SK-N-SH (cell line): Measurements from ENCODE around the gene MMP14. TPM values are rescaled to one million over a fixed set of nuclear protein-coding genes. Genes with fewer than 3 reads are reported as not detected.

Experiments used
- CTCF ChIA-PET: fragments of 300-600, 350-600 bp; formaldehyde crosslinking; extraction: SDS; loops from one replicate; lab custom pipeline; 2021; lab: Yijun Ruan, JAX
- POLR2A ChIA-PET: fragments of 350-600 bp; sonication (Branson Sonifier 250); formaldehyde crosslinking; extraction: SDS; loops from one replicate; lab custom pipeline; 2020; ENCODE audit warnings: antibody characterized with exemption, inconsistent platforms; lab: Yijun Ruan, JAX
- DNase-seq: peaks from one replicate; pipeline ENCODE4 v3.0.0; 2012
- H2AFZ ChIP-seq: fragments of 200-600 bp; sonication (generic); 2 replicates; pipeline ENCODE4 v1.8.1; 2016; ENCODE audit warnings: antibody characterized with exemption, mild to moderate bottlenecking, low read depth
- H3F3A ChIP-seq: fragments of 200-600 bp; sonication (generic); replicated peaks from 2 replicates; pipeline ENCODE3; 2016; ENCODE audit warnings: antibody characterized with exemption, mild to moderate bottlenecking; ENCODE audit not compliant: insufficient read depth
- H3K27ac ChIP-seq, 2 experiments: fragments of 200-500 bp in 1 of 2; fragments of 200-600 bp in 1 of 2; sonication (Bioruptor generic) in 1 of 2; sonication (generic), shearing (Covaris generic) in 1 of 2; 2 replicates each; pipeline versions ENCODE4 v1.5.1 to v1.6.1; 2014 to 2016; ENCODE audit warnings: low read depth in 2 of 2, inconsistent platforms in 1 of 2, low read length in 1 of 2, mild to moderate bottlenecking in 1 of 2, mixed read lengths in 1 of 2
- H3K27me3 ChIP-seq: fragments of 200-600 bp; sonication (generic), shearing (Covaris generic); 2 replicates; pipeline ENCODE4 v1.6.1; 2016; ENCODE audit warnings: mixed run types; ENCODE audit not compliant: insufficient read depth
- H3K36me3 ChIP-seq, 2 experiments: fragments of 200-500 bp in 1 of 2; fragments of 200-600 bp in 1 of 2; sonication (Bioruptor generic) in 1 of 2; sonication (generic) in 1 of 2; replicated peaks in 1 of 2; 2 replicates each; pipeline versions ENCODE3 to v1.5.1; 2014 to 2016; ENCODE audit warnings: low read length in 1 of 2, mild to moderate bottlenecking in 1 of 2; ENCODE audit not compliant: insufficient read depth in 2 of 2, control insufficient read depth in 1 of 2
- H3K4me1 ChIP-seq, 2 experiments: fragments of 200-500 bp in 1 of 2; fragments of 200-600 bp in 1 of 2; sonication (Bioruptor generic) in 1 of 2; sonication (generic), shearing (Covaris generic) in 1 of 2; 2 replicates each; pipeline versions ENCODE4 v1.5.1 to v1.6.1; 2014 to 2016; ENCODE audit warnings: low read depth in 1 of 2, low read length in 1 of 2, mixed run types in 1 of 2; ENCODE audit not compliant: insufficient read depth in 2 of 2, control insufficient read depth in 1 of 2
- H3K4me2 ChIP-seq: fragments of 200-600 bp; sonication (generic), shearing (Covaris generic); 2 replicates; pipeline ENCODE4 v1.6.1; 2017; ENCODE audit warnings: mixed run types
- H3K4me3 ChIP-seq, 2 experiments: fragments of 200-500 bp in 1 of 2; fragments of 200-600 bp in 1 of 2; sonication (Bioruptor generic) in 1 of 2; sonication (generic), shearing (Covaris generic) in 1 of 2; 2 replicates each; pipeline versions ENCODE4 v1.5.1 to v1.8.1; 2014 to 2016; ENCODE audit warnings: low read depth in 2 of 2, inconsistent platforms in 1 of 2, low read length in 1 of 2, mild to moderate bottlenecking in 1 of 2, mixed read lengths in 1 of 2, moderate library complexity in 1 of 2
- H3K79me2 ChIP-seq: fragments of 200-600 bp; sonication (generic); 2 replicates; pipeline ENCODE4 v1.8.1; 2017; ENCODE audit warnings: mild to moderate bottlenecking; ENCODE audit not compliant: insufficient read depth
- H3K9ac ChIP-seq: fragments of 200-600 bp; sonication (generic); 2 replicates; pipeline ENCODE4 v1.6.1; 2017; ENCODE audit warnings: mixed run types
- H3K9me2 ChIP-seq: fragments of 200-600 bp; sonication (generic); 2 replicates; pipeline ENCODE4 v1.6.1; 2017; ENCODE audit warnings: mixed run types
- H3K9me3 ChIP-seq: fragments of 200-600 bp; sonication (generic); 2 replicates; pipeline ENCODE4 v1.6.1; 2017; ENCODE audit warnings: mixed run types, mild to moderate bottlenecking, moderate library complexity
- H4K20me1 ChIP-seq: fragments of 200-600 bp; sonication (generic); 2 replicates; pipeline ENCODE4 v1.6.1; 2017; ENCODE audit warnings: mild to moderate bottlenecking, mixed run types; ENCODE audit not compliant: insufficient read depth
- ELF1 ChIP-seq: IDR thresholded peaks from 2 replicates; pipeline ENCODE4 v1.4.0; 2012
- EP300 ChIP-seq, 2 experiments: IDR thresholded peaks; 2 replicates each; pipeline versions ENCODE4 v1.4.0 to v1.6.1; 2012; ENCODE audit warnings: borderline replicate concordance in 1 of 2, low read depth in 1 of 2, low read length in 1 of 2
- FOXJ3 ChIP-seq: sonication (generic); formaldehyde crosslinking; IDR thresholded peaks from 2 replicates; pipeline ENCODE4 v1.5.1; 2020; ENCODE audit warnings: mild to moderate bottlenecking, missing genetic modification reagents
- GATA2 ChIP-seq: sonication (generic); formaldehyde crosslinking; IDR thresholded peaks from 2 replicates; pipeline ENCODE4 v1.5.0; 2020; ENCODE audit warnings: mild to moderate bottlenecking, missing genetic modification reagents
- JUND ChIP-seq: IDR thresholded peaks from 2 replicates; pipeline ENCODE4 v1.4.0; 2012
- MEF2A ChIP-seq: IDR thresholded peaks from 2 replicates; pipeline ENCODE4 v1.4.0; 2012; ENCODE audit warnings: low read depth, borderline replicate concordance
- REST ChIP-seq: IDR thresholded peaks from 2 replicates; pipeline ENCODE4 v1.6.1; 2012; ENCODE audit warnings: mild to moderate bottlenecking, low read depth, low read length, moderate library complexity
- RXRA ChIP-seq: IDR thresholded peaks from 2 replicates; pipeline ENCODE4 v1.4.0; 2012; ENCODE audit warnings: low read depth, mild to moderate bottlenecking, borderline replicate concordance
- TCF12 ChIP-seq: IDR thresholded peaks from 2 replicates; pipeline ENCODE4 v1.4.0; 2012
- YY1 ChIP-seq: IDR thresholded peaks from 2 replicates; pipeline ENCODE4 v1.4.0; 2012; ENCODE audit warnings: low read depth, mild to moderate bottlenecking
- WGBS: methylation state at CpG from one replicate; pipeline ENCODE4 v1.1.6; 2017; ENCODE audit warnings: low lambda C conversion rate; 5-methylcytosine and 5-hydroxymethylcytosine counted together
- polyA plus RNA-seq, 3 experiments: library from polyadenylated mRNA; depleted of rRNA; stranded (reverse); fragments of >200 nt; gene quantifications; 2 replicates each; pipeline ENCODE4 v1.2.3, GENCODE V29; 2012
- TF ChIP-seq, protein P1 (sequence below): fragments of 150-350 bp; IDR thresholded peaks from 2 replicates; pipeline ENCODE4 v1.6.1; 2016; ENCODE audit warnings: mild to moderate bottlenecking, low read depth, low read length
- TF ChIP-seq, protein P2 (sequence below): IDR thresholded peaks from 2 replicates; pipeline ENCODE4 v1.4.0; 2012; ENCODE audit warnings: low read depth, borderline replicate concordance
- TF ChIP-seq, protein P3 (sequence below): IDR thresholded peaks from 2 replicates; pipeline ENCODE4 v1.4.0; 2012; ENCODE audit warnings: low read depth

The MMP14 gene
- polyA plus RNA-seq, 1 of the 3 experiments (the other 2 are of a cell fraction), result 139 TPM

DNA sequence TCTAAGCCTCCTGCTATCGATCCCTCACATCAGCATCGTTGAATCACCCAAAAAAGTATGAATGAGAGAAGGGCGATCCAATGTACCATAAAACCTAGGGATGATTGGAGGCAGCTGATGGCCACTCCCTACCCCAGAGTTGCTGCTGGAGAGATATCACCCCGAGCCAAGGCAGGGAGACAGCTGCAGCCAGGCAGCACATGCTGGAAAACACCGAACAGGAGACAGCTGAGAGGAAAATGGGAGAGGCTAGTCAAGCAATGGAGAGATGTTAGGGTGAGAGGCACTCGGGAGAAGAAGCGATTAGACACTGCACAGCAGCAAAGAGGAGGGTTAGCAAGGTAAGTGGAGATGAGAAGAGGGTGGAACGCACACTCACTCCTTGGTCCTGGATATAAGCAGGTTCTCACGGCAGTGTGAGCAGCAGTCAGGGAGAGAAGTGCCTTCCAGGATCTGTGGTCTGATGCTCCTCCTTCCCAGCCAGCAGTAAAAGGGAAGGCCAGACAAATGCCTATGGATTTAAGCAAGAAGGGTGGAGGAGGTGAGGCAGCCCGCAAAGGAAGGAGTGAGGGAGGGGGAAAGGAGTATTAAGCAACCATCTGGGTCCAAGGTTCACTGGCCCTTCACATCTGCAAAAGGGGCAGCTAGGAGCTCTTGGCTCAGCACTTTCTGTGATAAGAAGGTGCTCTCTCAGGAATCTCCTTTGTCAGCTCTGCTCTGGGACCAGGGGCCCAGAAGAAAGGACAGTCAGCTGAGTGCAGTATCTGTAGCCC, 21.3 kb upstream of the MMP14 start, which contains the start of gene SLC7A7:
Gene SLC7A7 (minus strand): TSS at position 495 of the 773 bp plus-strand sequence. CDS start 2,037 bp downstream, outside the sequence.
- Histone ChIP-seq H3K36me3 (no peaks in the 10 kb centered on the region), H3K9ac (no peak within 1 kb of the TSS), H3K27me3 (peaks cover 6% of the 10 kb centered on the region; the same call in 1 of the 2 replicates), H3K9me2 (no peaks in the 10 kb centered on the region), H2AFZ (no peak within 1 kb of the TSS), H3K4me3 (no peak within 1 kb of the TSS), H3K4me2 (no peak within 1 kb of the TSS), H3K4me1 (peaks cover 4 to 6% of the 10 kb centered on the region in 2 experiments; a peak in 1 of 4 replicates), H3K79me2 (no peaks in the 10 kb centered on the region), H4K20me1 (no peaks in the 10 kb centered on the region), H3K27ac (no peak within 1 kb of the TSS), H3K9me3 (no peaks in the 10 kb centered on the region), H3F3A (no peaks in the 10 kb centered on the region)
- TF ChIP-seq GATA2 (CRISPR knock-in tag), result no peak
- no peak for TF ChIP-seq JUND
- TF ChIP-seq MEF2A, result no peak
- TF ChIP-seq, protein P1, sequence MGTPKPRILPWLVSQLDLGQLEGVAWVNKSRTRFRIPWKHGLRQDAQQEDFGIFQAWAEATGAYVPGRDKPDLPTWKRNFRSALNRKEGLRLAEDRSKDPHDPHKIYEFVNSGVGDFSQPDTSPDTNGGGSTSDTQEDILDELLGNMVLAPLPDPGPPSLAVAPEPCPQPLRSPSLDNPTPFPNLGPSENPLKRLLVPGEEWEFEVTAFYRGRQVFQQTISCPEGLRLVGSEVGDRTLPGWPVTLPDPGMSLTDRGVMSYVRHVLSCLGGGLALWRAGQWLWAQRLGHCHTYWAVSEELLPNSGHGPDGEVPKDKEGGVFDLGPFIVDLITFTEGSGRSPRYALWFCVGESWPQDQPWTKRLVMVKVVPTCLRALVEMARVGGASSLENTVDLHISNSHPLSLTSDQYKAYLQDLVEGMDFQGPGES, result no peak
- no peak for TF ChIP-seq REST
- POLR2A ChIA-PET, result no interaction called here
- 48% methylated on average over 10 of the region's 10 CpGs for WGBS
- CTCF ChIA-PET, result interaction anchor here (0.7 to 19.1 kb wide), 2 partner anchors 40 to 162 kb away, joined by 3 to 472 read pairs; no protein-coding TSS in a partner anchor
- no peak for DNase-seq

DNA sequence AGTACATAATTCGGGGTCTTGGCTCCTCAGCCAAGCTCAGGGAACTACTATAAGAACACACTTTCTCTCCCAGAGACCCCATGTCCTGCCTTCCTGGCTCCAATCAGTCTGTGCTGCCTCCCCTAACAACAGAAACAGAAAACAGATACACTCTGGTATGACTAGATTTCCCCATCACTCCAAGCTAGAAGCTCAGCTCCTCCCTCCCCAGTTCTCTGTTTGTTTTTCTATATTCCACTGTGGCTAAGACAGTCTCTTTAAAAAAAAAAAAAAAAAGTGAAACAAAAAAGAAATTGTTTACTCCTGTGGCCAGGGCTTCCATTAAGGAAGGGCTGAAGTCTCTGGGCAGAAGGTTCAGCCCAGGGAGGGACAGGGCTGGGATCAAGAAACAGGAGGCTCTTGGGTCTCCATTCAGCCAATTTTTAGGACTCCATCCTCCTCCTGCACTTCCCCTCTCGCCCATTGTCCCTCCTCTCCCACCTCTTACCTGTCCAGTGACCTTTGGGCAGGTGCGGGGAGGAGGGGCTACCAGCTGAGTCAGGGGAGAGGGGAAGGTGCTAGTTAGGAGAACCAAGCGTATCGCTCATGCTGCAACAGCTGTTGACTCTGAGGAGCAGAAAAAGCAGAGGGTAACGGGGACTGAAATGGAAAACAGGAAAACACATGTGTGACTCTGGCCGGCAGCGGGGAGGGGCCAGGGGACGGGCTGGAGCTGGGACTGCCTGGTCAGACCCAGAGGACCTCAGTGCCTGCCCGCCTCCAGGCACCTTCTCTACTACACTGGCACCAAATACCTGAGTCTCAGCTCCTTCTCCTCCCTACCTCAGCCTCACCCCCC, 17.0 kb upstream of the MMP14 start:
- Histone ChIP-seq H3K4me1 (peaks cover 8 to 9% of the 10 kb centered on the region in 2 experiments; a peak in 2 of 4 replicates), H3K9me3 (no peaks in the 10 kb centered on the region), H3K79me2 (no peaks in the 10 kb centered on the region), H3K4me2 (no peak overlapping the region; the same call in 1 of the 2 replicates), H3F3A (no peaks in the 10 kb centered on the region), H3K27ac (no peak overlapping the region; a peak in 1 of 4 replicates), H3K9me2 (no peaks in the 10 kb centered on the region), H3K36me3 (no peaks in the 10 kb centered on the region), H3K27me3 (no peaks in the 10 kb centered on the region), H3K4me3 (no peak overlapping the region), H3K9ac (no peak overlapping the region), H2AFZ (no peak overlapping the region; the same call in 1 of the 2 replicates), H4K20me1 (no peaks in the 10 kb centered on the region)
- CTCF ChIA-PET, result interaction anchor here (0.7 to 19.1 kb wide), 7 partner anchors 11 to 533 kb away, joined by 3 to 472 read pairs (median 3); partner anchors contain the start of genes MRPL52 and SLC22A17
- POLR2A ChIA-PET, result interaction anchor here (1.2 kb wide), 1 partner anchor 11 kb away, joined by 3 read pairs; no protein-coding TSS in a partner anchor
- WGBS, result 72% methylated on average over 10 of the region's 10 CpGs
- no peak for DNase-seq
- TF ChIP-seq EP300 (IDR thresholded peaks at IDR 0.05; ENCODE audit: borderline replicate concordance in 1 of 2, low read depth in 1 of 2, low read length in 1 of 2) (no peak), GATA2 (CRISPR knock-in tag) (no peak), TCF12 (no peak), YY1 (no peak), FOXJ3 (CRISPR knock-in tag) (no peak), MEF2A (no peak), RXRA (no peak), REST (no peak), ELF1 (no peak)
- TF ChIP-seq, protein P2, sequence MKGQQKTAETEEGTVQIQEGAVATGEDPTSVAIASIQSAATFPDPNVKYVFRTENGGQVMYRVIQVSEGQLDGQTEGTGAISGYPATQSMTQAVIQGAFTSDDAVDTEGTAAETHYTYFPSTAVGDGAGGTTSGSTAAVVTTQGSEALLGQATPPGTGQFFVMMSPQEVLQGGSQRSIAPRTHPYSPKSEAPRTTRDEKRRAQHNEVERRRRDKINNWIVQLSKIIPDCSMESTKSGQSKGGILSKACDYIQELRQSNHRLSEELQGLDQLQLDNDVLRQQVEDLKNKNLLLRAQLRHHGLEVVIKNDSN, result no peak
- TF ChIP-seq, protein P3, sequence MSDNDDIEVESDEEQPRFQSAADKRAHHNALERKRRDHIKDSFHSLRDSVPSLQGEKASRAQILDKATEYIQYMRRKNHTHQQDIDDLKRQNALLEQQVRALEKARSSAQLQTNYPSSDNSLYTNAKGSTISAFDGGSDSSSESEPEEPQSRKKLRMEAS, result no peak
